HG03354 (cell line): Measurements from ENCODE around the gene PLEKHM1.

ENCODE experiments used
- ATAC-seq: cut with Tn5 transposase; IDR thresholded peaks from one replicate; pipeline ENCODE4 v1.9.1; 2021; ENCODE audit warnings: mild to moderate bottlenecking; ENCODE audit not compliant: unreplicated experiment, poor library complexity, severe bottlenecking

PLEKHM1 gene

GRCh38 chr17:45408611-45409421, 81.7 kb downstream of the PLEKHM1 start:
- no peak for ATAC-seq

DNA sequence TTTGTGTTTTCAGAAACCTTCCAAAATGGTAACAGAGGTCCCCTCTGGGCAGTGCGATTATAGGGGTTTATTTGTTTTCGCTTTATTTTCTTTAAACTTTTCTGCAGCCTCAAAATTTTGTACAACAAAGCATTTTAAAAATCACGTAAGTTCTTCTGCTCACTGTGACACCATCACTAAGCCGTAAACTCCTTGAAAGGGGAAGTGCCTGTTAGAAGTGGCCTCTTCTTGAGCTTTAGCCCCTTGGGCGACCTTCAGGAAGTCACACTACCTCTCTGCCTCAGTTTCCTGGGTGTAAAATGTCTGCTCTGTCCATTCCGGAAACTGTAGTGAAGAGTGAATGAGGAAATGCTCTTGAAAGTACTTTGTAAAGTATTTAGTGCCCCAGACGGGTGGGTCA, 84.4 kb downstream of the PLEKHM1 start:
- ATAC-seq: no peak

DNA sequence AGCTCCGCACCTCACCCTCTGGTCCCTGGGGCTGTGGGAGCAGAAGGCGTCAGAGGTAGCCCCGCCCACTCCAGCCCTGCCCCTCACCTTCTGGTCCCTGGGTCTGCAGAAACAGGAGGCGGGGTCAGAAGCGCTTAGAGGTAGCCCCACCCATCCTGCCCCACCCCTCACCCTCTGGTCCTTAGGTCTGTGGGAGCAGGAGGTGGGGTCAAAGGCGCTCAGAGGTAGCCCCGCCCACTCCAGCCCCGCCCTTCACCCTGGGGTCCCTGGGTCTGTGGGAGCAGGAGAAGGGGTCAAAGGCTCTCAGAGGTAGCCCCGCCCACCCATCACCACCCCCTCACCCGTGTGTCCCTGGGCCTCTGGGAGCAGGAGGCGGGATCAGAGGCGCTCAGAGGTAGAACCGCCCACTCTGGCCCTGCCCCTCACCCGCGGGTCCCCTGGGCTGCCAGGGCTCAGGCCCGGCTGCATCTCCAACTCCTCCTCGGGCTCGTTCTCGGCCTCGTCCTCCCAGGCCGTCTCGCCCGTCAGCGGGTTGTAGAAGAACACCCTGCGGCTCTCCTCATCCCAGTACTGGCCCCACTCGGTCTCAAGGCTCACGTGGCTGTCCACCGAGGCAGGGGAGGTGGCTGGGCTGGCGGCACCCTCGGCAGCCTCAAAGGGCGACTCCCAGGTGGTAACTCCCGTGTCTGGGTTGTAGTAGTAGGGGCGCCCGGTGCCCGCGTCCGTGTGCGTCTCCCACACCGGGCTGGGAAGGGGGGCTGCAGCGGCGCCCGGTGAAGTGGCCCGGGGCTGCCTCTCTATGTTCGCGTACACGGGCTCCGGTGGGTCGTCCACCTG, 85.1 kb downstream of the PLEKHM1 start:
- ATAC-seq: no peak

DNA sequence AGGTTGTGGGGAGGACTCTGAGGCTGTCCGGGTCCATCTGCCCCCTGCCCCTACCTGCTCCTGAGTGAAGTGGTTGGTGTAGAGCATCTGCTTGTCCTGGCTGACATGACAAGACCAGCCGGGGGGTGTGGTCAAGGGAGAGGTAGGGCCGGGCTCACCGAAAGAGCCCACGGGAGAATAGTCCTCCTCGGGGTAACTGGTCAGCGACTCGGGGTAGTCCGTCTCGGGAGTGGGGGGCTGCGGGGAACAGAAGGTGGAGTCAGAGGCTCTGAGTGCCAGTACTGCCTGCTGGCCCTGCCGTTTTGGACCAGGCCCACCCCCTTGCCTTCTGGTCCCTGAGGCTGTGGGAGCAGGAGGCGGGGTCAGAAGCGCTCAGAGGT, 85.7 kb downstream of the PLEKHM1 start:
- no peak for ATAC-seq

GRCh38 chr17:45403906-45404490, 86.5 kb downstream of the PLEKHM1 start:
- ATAC-seq: no peak

DNA sequence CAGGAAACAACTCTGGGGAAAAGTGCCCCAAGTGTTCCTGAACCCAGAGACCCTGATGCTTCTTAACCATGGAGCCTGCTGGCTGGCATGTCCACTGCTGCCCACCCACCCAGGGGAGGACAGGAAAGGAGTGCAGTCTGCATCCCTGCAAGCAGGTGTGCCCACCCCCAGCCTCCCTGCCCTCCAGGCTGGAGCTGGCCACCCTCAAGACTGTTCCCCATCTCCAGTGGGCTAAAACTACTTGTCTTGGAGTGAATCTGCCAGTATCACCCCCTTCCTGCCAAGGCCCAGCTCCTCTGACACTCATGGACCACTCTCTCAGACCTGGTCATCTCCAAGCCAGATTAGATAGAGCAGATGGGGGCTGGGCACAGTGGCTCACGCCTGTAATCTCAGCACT, 87.6 kb downstream of the PLEKHM1 start:
- ATAC-seq: no peak

DNA sequence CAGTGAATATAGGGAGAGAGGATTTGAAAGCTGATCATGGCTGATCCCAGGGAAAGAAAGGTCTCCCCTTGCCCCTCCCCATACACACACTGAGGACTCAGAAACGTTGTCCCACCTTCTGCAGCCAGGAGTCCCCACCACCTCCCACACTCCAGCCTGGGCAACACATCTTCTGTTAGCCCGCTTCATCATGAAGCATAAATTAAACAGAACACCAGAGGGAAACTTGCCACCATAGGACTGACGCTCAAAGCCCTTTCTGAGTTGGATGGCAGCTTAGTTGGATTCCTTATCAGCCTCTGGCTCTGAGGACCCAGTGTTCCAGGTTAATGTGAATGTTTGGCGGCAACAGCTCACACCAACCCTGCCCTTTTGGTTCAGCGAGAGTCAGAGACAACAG, 91.7 kb downstream of the PLEKHM1 start:
- no peak for ATAC-seq

- ATAC-seq: no peak
Observed at GRCh38 chr17:45397796-45398195, 92.7 kb downstream of the PLEKHM1 start.

- ATAC-seq: no peak
Observed at GRCh38 chr17:45396496-45397205, 93.9 kb downstream of the PLEKHM1 start.

DNA sequence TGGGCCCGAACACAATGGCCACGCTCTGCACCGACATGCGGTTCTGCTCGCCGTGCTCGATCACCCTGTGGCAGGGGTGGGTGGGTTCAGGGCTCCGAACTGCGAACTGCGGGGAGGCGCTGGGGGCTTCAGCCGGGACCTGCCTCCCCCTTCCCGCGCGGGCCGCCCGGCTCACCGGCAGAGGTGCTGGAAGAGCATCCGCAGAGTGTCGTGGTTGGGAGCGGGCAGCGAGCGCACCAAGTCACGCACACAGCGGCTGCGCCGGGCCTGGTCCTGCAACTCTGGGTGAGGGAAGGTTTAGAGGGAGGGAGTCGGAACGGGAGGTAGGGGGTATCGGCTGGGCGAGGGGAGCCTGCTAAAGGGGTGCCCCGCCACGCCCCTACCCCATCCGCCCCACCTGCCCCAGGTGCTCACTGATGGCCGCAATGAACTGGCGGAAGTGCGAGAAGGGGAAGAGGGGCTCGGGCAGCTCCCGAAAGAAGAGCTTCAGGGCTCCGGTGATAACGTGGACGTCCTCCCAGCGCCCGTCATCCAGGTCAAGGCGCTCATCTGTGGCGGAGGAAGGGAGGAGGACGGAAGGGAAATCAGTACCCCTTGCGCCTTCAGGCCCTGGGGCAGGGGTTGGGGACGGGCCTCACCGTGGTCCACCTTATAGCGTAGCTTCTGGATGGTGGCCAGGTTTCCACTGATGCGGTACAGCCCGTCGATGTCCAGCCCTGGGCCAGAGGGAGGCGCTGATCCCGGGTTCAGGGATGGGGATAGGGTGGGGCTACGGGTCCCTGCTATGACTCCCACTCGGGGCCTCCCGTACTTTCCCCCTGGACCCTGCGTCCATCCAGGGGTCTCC, 94.7 kb downstream of the PLEKHM1 start:
- no peak for ATAC-seq

- no peak for ATAC-seq
Observed at GRCh38 chr17:45394913-45395568, 95.5 kb downstream of the PLEKHM1 start.

DNA sequence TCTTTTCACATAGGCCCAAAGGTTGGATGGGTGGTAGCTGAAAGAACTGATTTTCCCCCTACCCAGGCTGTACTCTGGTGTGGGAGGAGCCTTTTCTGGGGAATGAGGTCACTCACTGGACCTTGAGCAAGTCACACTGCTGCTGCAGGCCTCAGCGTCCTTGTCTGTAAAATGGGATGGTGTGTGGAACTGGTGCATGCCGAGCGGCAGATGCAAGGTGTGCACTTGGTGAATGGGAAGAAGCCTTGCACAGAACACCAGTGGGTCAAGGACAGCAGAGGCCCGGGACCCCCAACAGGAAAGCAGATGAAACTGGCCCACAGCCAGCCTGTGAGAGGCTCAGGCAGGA, 96.0 kb downstream of the PLEKHM1 start:
- ATAC-seq: no peak

- ATAC-seq: no peak
Observed at GRCh38 chr17:45394091-45394490, 96.4 kb downstream of the PLEKHM1 start.

DNA sequence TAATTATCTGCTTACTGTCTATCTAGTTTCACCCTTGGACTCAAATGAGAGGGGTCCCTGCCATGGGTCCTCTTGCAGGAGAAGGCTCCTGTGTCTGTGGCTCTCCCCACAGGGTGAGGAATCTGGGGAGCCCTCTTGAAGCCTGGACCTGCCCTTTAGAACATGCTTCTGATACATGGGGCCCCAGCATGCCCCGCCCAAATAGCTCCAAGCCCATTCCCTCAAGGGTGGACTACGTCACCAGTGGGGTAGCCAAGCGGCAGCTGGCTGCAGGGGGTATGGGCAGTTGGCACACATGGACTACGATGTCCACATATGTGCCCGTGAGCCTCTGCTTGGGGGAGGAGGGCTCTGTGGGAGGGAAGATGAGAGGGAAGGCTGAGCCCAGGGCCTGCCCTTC, 97.1 kb downstream of the PLEKHM1 start:
- no peak for ATAC-seq

DNA sequence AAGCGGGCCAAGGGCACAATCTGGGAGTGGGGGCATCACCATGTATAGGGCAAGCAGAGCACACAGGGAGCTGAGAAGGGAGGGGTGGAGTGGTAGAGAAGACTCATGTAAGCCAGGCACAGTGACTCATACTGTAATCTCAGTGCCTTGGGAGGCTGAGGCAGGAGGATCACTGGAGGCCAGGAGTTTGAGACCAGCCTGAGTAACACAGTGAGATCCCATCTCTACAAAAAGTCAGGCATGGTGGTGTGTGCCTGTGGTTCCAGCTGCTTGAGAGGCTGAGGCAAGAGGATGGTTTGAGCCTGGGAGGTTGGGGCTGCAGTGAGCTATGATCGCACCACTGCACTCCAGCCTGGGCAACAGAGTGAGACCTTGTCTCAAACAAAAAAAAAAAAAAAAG, 98.6 kb downstream of the PLEKHM1 start:
- ATAC-seq: no peak

DNA sequence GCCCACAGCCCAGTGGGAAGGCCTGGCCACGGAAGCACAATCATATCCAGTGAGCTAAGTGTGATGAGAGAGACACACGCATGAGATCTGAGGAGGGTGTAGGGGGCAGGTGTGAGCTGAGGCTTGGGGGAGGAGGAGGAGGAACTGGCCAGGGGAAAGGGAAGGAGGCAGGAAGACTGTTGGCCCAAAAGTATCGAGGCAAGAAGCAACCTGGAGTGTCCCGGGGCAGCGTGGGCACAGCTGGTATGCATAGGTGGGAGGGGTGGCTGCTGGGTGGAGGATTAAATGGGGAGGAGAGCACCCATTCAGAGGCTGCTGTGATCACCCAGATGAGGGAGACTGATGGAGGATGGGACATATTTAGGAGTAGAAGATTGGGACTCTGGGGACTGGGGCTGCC, 99.2 kb downstream of the PLEKHM1 start:
- no peak for ATAC-seq

- no peak for ATAC-seq
Observed at GRCh38 chr17:45389354-45389753, 101.2 kb downstream of the PLEKHM1 start.

DNA sequence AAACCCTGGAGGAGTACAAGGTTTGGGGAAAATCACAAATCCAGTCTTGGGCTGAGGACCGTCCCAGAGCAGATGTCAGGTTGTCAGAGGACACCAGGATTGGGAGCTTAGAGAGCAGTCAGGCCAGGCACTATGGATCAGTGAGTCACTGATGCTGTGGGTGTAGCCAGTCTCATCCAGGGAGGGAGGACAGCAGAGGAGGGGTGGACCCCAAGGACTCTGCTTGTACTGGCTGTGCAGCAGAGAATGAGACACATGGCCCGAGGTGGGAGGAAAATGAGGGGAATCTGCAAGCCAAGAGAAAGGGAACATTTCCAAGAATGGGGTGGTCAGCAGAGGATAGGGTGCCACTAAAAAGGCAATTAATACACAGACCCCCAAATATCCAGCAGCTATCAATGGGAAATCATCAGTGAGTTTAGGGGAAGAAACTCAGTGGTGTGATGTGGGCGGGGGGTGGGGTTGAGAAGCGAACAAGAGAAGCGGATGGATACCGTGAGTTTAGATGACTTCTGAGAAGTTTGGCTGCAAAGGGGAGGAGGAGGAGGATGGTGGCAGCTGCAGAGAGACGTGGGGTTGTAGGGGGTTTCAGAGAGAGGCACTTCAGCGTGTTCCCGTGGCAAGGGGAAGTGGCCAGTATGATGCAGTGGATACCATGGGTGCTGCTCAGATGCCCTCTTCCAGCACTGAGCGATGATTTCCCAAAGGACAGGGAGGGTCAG, 101.8 kb downstream of the PLEKHM1 start:
- ATAC-seq: no peak
